ENCODE data around the gene LRRC55.

- TF ChIP-seq, protein P1, sequence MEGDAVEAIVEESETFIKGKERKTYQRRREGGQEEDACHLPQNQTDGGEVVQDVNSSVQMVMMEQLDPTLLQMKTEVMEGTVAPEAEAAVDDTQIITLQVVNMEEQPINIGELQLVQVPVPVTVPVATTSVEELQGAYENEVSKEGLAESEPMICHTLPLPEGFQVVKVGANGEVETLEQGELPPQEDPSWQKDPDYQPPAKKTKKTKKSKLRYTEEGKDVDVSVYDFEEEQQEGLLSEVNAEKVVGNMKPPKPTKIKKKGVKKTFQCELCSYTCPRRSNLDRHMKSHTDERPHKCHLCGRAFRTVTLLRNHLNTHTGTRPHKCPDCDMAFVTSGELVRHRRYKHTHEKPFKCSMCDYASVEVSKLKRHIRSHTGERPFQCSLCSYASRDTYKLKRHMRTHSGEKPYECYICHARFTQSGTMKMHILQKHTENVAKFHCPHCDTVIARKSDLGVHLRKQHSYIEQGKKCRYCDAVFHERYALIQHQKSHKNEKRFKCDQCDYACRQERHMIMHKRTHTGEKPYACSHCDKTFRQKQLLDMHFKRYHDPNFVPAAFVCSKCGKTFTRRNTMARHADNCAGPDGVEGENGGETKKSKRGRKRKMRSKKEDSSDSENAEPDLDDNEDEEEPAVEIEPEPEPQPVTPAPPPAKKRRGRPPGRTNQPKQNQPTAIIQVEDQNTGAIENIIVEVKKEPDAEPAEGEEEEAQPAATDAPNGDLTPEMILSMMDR (IDR thresholded peaks at IDR 0.05): no peak
- TF ChIP-seq POLR2A (IDR thresholded peaks at IDR 0.05) (no peak), POLR2AphosphoS5 (IDR thresholded peaks at IDR 0.05) (no peak), EP300 (IDR thresholded peaks at IDR 0.05; ENCODE audit: low read depth) (no peak)
Observed at GRCh38 chr11:57156928-57157327, 24.8 kb upstream of the LRRC55 start.

Measured in transverse colon (tissue), 4 donors.